Upper lobe of right lung (tissue), 1 donor: ENCODE data around the gene CASD1. TPM values are rescaled to one million over a fixed set of nuclear protein-coding genes. Genes with fewer than 3 reads are reported as not detected.

Source experiments
- ATAC-seq: fragments of 200-7000 bp; cut with Tn5 transposase; one replicate; pipeline ENCODE4 v1.9.1; 2020; ENCODE audit warnings: mild to moderate bottlenecking, moderate library complexity
- DNase-seq: peaks from one replicate; pipeline ENCODE4 v3.0.0-alpha.2; 2020
- H3K27ac ChIP-seq: fragments of 200-600 bp; one replicate; pipeline ENCODE4 v1.8.0; 2022
- H3K27me3 ChIP-seq: fragments of 200-600 bp; one replicate; pipeline ENCODE4 v1.8.0; 2022; ENCODE audit warnings: mild to moderate bottlenecking
- H3K36me3 ChIP-seq: fragments of 200-600 bp; one replicate; pipeline ENCODE4 v1.8.0; 2022
- H3K4me1 ChIP-seq: fragments of 200-600 bp; one replicate; pipeline ENCODE4 v1.8.0; 2022
- H3K4me3 ChIP-seq: fragments of 200-600 bp; one replicate; pipeline ENCODE4 v1.8.0; 2022; ENCODE audit warnings: mild to moderate bottlenecking
- H3K9me3 ChIP-seq: fragments of 200-600 bp; one replicate; pipeline ENCODE4 v1.8.0; 2022
- CTCF ChIP-seq: fragments of 200-600 bp; IDR thresholded peaks from one replicate; pipeline ENCODE4 v1.8.0; 2022; ENCODE audit warnings: antibody characterized with exemption
- intact Hi-C: fragments of 100-400 bp; cut with DNase I; formaldehyde crosslinking; loops from one replicate; pipeline ENCODE4 v1.11.0; 2022
- total RNA-seq: library from RNA; stranded (reverse); fragmentation: NEBNext Ultra II Directional; extraction: Animal tissue kit (Norgen Biotek cat#: 25700); gene quantifications from one replicate; pipeline ENCODE4 v1.2.1, GENCODE V29; 2021
- donor health status: DM: no; HTN: yes; CAD: no; lungs with severe emphysema.

Gene CASD1
- total RNA-seq, 1 donor from 2014 or later = 31.0 TPM

GRCh38 chr7:94532676-94533075 is 23.1 kb downstream of the CASD1 start:
- H3K36me3 ChIP-seq = peaks cover 60% of the 10 kb centered on the region
- no peak overlapping the region for H3K4me3 ChIP-seq
- ATAC-seq = no peak

GRCh38 chr7:94540428-94540827 is 30.8 kb downstream of the CASD1 start:
- TF ChIP-seq CTCF = no peak
- Histone ChIP-seq H3K4me3 (no peak overlapping the region), H3K36me3 (peaks cover 41% of the 10 kb centered on the region), H3K27me3 (no peaks in the 10 kb centered on the region), H3K9me3 (no peaks in the 10 kb centered on the region), H3K4me1 (no peaks in the 10 kb centered on the region), H3K27ac (no peak overlapping the region)
- intact Hi-C loops = no loop called here
- ATAC-seq (no peak), DNase-seq (no peak)

More at GRCh38 chr7:94532676-94533075, 23.1 kb downstream of the CASD1 start:
- no peaks in the 10 kb centered on the region for H3K4me1 ChIP-seq
- H3K9me3 ChIP-seq = no peaks in the 10 kb centered on the region
- H3K27me3 ChIP-seq = no peaks in the 10 kb centered on the region
- H3K27ac ChIP-seq = no peak overlapping the region
- no peak for DNase-seq
- intact Hi-C loops = no loop called here
- no peak for TF ChIP-seq CTCF

DNA sequence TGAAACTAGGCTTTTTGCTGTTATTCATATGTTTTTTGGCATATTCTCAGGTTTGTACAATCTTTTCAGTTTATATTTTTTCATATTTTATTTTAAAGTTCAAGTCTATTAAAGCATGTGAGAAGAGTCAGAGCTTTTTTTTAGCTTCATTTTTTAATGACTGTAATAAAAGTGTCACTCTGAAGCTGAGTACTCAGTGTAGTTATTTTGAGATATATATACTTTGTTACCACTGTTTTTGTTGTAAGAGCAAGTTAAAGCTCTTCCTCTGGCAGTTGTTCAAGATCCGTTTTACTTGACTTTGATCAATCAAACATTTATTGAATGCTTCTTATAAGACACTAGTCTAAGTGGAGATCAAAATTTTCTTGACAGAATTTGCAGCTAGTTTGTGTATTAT is 37.5 kb downstream of the CASD1 start:
- Histone ChIP-seq H3K27me3 (no peaks in the 10 kb centered on the region), H3K36me3 (peaks cover 36% of the 10 kb centered on the region), H3K4me3 (no peak overlapping the region), H3K9me3 (no peaks in the 10 kb centered on the region), H3K4me1 (no peaks in the 10 kb centered on the region), H3K27ac (no peak overlapping the region)
- DNase-seq (no peak), ATAC-seq (no peak)
- intact Hi-C loops = no loop called here
- no peak for TF ChIP-seq CTCF

DNA sequence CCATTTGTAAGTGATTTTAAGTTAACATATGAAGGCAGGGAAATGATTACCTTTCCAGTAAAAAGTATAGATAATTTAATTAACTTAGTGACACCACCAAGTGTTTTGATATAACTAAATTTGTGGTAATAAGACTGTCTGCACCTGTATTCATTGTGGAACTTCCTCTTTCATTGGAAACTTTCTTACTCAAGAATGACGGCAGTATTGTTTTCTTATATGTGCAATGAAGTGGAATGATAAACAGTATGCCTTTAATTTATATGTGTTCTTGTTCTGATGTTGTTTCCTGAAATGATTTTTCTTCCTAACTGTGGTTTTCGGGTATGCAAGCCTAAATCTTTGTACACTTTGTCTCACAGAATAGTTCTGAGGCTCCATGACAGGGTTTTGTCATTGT is 46.4 kb downstream of the CASD1 start:
- intact Hi-C loops = no loop called here
- Histone ChIP-seq H3K27me3 (no peaks in the 10 kb centered on the region), H3K9me3 (no peaks in the 10 kb centered on the region), H3K36me3 (peaks cover 55% of the 10 kb centered on the region), H3K27ac (no peak overlapping the region), H3K4me3 (no peak overlapping the region), H3K4me1 (no peaks in the 10 kb centered on the region)
- no peak for ATAC-seq
- no peak for DNase-seq
- TF ChIP-seq CTCF = no peak

GRCh38 chr7:94557215-94557614 is 47.6 kb downstream of the CASD1 start:
- no peak for ATAC-seq
- H3K27ac ChIP-seq = no peak overlapping the region
- H3K4me3 ChIP-seq = no peak overlapping the region
- no peak for DNase-seq
- H3K27me3 ChIP-seq = no peaks in the 10 kb centered on the region
- no peak for TF ChIP-seq CTCF
- intact Hi-C loops = no loop called here
- peaks cover 45% of the 10 kb centered on the region for H3K36me3 ChIP-seq
- H3K4me1 ChIP-seq = no peaks in the 10 kb centered on the region
- no peaks in the 10 kb centered on the region for H3K9me3 ChIP-seq

DNA sequence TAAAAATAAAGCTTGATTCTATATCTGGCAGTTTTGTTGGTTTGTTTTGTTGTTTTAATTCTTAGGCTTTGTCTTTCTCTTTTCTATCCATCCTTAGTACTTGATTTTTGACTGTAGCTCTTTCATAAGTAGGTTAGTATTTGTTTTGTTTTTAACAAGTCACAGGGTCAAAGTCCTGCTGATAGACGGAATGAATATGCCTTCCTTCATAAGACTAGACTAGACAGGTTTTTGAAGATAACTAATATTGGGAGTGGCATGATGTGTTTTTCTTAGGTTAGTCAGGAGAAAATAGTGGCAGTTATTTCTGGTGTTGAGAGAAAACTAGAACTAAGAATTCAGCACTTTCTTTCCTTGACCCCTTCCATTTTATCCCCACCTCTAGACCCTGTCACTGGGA is 50.4 kb downstream of the CASD1 start:
- Histone ChIP-seq H3K27me3 (no peaks in the 10 kb centered on the region), H3K36me3 (peaks cover 26% of the 10 kb centered on the region), H3K27ac (no peak overlapping the region), H3K4me3 (no peak overlapping the region), H3K9me3 (no peaks in the 10 kb centered on the region), H3K4me1 (no peaks in the 10 kb centered on the region)
- intact Hi-C loops = no loop called here
- TF ChIP-seq CTCF = no peak
- ATAC-seq = no peak
- no peak for DNase-seq
